CD4-positive, alpha-beta T cell treated with Interleukin-15 for 4 hours (primary cell): Measurements from ENCODE around the gene NR6A1.

Source experiments
- DNase-seq: peaks from one replicate; pipeline ENCODE4 v3.0.0-alpha.2; 2020; ENCODE audit warnings: low spot score

The NR6A1 gene

GRCh38 chr9:124658165-124659017, 112.7 kb downstream of the NR6A1 start:
- DNase-seq = peak; percentile 35

DNA sequence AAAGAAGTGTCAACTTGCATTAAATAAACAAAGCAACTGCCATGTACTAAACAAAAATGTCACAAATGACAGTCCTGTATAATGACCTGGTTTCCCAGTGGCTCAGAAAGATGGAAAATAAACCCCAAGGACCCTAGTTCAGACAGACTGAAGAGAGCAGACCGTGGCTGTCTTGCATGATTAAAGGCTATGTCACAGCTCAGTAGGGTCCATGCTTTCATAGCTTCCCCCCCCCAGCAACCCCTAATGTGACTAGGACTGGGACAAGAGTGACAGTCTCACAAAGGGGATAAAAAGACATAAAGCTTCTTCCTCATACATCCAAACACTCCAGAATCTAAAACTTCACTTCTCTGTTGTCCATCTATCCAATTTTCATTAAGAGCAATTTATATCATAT, 113.6 kb downstream of the NR6A1 start:
- no peak for DNase-seq

GRCh38 chr9:124654431-124654830, 116.7 kb downstream of the NR6A1 start:
- DNase-seq = no peak

GRCh38 chr9:124652615-124653393, 118.3 kb downstream of the NR6A1 start:
- no peak for DNase-seq

DNA sequence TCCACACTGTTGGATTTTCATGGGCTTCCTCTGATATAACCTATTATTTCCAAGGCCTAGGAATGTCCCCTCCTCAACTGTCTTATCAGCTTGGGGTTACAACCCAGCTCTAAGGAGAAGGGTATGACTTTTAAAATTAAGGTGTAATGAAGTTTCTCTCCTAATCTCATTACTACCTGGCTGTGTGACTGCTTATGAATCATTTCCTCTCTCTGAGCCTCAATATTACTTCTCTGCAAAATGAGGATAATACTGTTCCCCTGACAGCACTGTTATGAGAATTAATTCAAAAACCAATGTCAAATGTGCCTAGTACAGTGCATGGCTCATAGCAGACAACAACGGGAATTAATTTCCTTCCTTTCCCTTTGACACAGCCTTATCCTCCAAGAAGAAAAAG, 118.9 kb downstream of the NR6A1 start:
- no peak for DNase-seq

GRCh38 chr9:124645274-124645673, 125.8 kb downstream of the NR6A1 start:
- DNase-seq = no peak

- DNase-seq = no peak
Observed at GRCh38 chr9:124639637-124640036, 131.5 kb downstream of the NR6A1 start.

DNA sequence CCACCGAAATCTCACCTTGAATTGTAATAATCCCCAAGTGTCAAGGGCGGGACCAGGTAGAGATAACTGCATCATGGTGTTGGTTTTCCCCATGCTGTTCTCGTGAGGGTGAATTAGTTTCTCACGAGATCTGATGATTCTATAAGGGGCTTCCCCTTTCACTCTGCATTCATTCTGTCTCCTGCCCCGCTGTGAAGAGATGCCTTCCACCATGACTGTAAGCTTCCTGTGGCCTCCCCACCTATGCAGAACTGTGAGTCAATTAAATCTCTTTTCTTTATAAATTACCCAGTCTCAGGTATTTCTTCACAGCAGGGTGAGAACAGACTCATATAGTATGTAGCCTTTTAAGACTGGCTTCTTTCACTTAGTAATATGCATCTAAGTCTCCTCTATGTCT, 135.8 kb downstream of the NR6A1 start:
- no peak for DNase-seq

- no peak for DNase-seq
Observed at GRCh38 chr9:124632077-124632621, 139.0 kb downstream of the NR6A1 start.

- DNase-seq = no peak
Observed at GRCh38 chr9:124631326-124631725, 139.8 kb downstream of the NR6A1 start.

DNA sequence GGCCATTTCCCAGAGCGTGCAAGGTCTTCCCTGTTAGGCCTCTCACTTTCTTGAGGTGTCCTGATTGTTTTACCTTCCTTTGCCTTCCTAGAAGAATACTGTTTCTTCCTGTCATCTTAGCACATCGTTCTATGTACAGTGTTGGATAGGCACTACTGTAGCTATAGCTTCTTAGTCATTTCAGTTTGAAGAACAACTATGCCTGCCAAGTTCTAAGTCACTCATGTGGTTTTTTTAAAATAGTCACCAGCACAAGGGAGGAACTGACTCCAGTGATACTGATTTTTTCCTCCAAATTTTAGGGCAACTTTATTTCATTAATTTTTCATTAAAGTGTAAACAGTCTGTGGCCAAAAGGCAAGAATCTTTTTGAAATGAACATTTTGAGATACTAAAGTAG, 141.5 kb downstream of the NR6A1 start:
- no peak for DNase-seq

DNA sequence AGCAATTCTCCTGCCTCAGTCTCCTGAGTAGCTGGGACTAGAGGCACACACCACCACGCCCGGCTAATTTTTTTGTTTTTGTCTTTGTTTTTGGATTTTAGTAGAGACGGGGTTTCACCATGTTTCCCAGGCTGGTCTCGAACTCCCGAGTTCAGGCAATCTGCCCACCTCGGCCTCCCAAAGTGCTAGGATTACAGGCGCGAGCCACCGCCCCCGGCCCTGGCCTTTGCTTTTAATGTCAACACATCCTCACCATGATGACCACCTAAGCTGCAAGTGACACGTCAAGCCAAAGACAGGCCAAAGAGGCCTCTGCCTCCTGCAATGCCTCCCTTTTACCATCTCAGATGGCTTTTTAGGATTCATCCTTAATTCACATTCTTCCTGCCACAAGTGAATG, 142.4 kb downstream of the NR6A1 start:
- no peak for DNase-seq

- no peak for DNase-seq
Observed at GRCh38 chr9:124626276-124626675, 144.8 kb downstream of the NR6A1 start.

GRCh38 chr9:124625087-124625486, 146.0 kb downstream of the NR6A1 start:
- DNase-seq = no peak

- DNase-seq = no peak
Observed at GRCh38 chr9:124624735-124624992, 146.4 kb downstream of the NR6A1 start.

DNA sequence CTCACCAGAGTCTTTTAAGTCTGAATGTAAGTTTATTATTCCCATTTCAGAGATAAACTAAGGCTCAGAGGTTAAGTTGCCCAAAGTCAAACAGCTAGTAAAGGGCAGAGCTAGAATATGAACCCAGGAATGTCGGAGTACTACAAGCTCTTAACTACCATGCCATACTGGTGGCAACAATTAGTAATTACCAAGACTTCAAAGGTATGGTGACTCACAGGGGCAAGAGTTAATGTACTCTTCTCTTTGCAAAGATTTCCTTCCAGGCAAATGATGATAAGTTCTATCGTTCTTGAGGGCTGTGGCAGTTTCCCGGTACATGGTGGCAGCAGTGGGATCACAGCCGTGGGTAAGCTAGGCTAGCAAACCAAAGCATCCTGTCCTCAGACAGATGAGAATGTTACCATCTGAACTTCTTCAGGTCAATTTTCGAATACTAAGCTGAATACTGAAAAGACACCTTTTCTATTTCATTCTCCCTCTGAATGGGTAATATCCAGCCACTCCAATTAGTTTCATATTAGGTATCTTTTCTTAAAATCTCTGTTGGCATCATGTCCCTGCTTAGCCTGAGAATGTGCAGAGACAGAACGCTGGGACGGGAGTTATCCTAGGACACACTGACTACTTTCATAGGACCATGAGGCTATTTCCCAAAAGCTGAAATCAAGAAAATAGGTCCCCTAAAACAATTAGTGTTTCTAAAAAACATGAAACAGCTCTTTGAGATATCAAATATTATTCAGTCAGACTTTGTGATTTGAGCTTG, 147.0 kb downstream of the NR6A1 start:
- DNase-seq = no peak

DNA sequence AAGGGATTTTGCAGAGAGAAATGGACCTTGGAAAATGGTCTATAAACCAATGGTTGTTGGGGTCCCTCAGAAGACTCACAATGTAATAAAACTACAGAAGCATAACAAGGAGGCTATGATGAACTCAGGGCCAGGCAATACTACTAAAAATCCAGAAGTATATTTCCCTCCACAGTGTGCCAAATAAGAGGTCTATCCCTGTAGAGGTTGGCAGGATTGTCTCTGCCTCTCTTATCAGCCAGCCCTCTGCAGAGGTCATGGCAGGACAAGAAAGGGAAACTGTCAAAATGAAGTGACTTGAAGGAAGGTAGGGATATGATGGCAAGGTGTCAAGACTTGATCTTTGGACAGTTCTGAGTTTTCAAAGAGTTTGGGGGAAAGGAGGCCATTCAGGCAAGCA, 148.2 kb downstream of the NR6A1 start:
- DNase-seq = no peak

- no peak for DNase-seq
Observed at GRCh38 chr9:124621371-124622328, 149.5 kb downstream of the NR6A1 start.

DNA sequence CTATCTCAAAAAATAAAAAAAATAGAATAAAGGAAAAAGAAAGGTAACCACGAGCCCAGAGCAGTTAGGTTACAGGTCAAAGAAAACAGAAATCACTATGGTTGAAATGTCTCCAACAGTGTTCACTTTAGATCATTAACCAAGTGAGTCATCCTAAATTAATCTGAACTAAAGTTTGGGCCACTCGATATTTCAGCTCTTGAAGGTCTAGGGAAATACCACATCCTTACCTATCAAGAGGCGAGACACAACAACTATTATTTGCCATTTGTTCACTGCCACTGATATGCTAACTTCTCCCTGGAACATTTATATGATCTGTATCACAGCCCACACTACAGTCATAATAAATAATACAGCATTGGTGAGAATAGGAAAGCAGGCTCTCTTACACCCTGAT, 152.6 kb downstream of the NR6A1 start:
- DNase-seq = no peak

GRCh38 chr9:124617477-124618141, 153.5 kb downstream of the NR6A1 start:
- DNase-seq = peak; percentile 58

DNA sequence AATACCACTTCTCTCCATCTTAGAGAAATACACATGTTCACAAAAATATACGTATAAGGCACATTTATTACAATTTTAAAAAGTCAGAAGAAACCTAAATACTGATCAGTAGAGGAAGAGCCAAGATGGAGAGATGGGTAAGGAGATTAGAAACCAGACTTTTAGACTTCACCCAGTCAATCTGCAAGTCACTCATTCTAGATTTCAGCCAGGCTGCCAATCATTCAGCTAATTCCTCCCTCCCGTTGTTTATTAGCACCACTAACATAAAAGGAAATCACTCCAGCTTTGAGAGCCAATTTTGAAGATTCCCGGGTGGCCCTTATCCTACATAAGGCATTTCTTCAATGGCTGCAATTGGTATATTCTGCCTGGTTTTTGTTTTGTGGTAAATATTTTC, 154.2 kb downstream of the NR6A1 start:
- no peak for DNase-seq
